ENCODE data around the gene EPS15. TPM values are rescaled to one million over a fixed set of nuclear protein-coding genes. Genes with fewer than 3 reads are reported as not detected.
A peak's percentile ranks its signal among the peaks of the same experiment; 100 is the strongest.
"Not testable (repeated sequence)": the region's sequence is repeated elsewhere in the genome, so short reads cannot be mapped to it uniquely, and the experiment has no call there.

Gene EPS15
- polyA plus RNA-seq, 3 donors from 2014 or later = 28.9 to 49.4 (median 34.9) TPM

GRCh38 chr1:51534447-51534846 lies 15.4 kb upstream of the EPS15 start:
- no peaks in the 10 kb centered on the region for H3K36me3 Mint-ChIP-seq
- peaks cover 0 to 2% (median 0%) of the 10 kb centered on the region in 3 donors for H3K27me3 Mint-ChIP-seq (ENCODE audit: low read depth in 3 of 3)
- no peaks in the 10 kb centered on the region for H3K9me3 Mint-ChIP-seq
- peak overlapping the region in 2 of 6 donors; percentile 38 to 49 for H3K27ac Mint-ChIP-seq
- no peak for DNase-seq
- H3K4me3 Mint-ChIP-seq = no peak overlapping the region
- H3K4me1 Mint-ChIP-seq = no peaks in the 10 kb centered on the region

DNA sequence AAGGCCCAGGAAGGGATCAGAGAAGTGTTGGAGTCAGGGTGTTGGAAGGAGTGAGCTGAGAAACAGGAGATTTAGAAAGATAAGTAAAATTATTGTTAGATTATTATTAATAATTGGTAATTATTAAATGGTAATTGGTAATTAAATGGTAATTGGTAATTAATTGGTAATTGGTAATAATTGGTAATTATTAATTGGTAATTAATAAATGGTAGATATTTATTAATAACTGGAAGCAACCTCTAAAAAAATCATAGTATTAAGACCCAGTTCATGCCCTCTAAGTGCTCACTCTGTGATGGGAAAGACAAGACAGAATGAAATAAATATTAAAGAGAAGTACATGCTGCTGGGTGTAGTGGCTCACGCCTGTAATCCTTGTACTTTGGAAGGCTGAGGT lies 13.8 kb upstream of the EPS15 start:
- Mint-ChIP-seq H3K9me3 (no peaks in the 10 kb centered on the region), H3K27me3 (ENCODE audit: low read depth in 3 of 3) (peaks cover 0 to 2% (median 2%) of the 10 kb centered on the region in 3 donors)

GRCh38 chr1:51530447-51530846 lies 11.4 kb upstream of the EPS15 start:
- H3K4me3 Mint-ChIP-seq; DNase-seq; H3K36me3 Mint-ChIP-seq; H3K9me3 Mint-ChIP-seq; H3K27ac Mint-ChIP-seq; H3K4me1 Mint-ChIP-seq; H3K27me3 Mint-ChIP-seq (ENCODE audit: low read depth in 3 of 3): not testable (repeated sequence)

More for the DNA sequence above, 13.8 kb upstream of the EPS15 start:
- H3K4me1 Mint-ChIP-seq = no peaks in the 10 kb centered on the region
- DNase-seq = no peak
- no peak overlapping the region for H3K4me3 Mint-ChIP-seq
- H3K36me3 Mint-ChIP-seq = no peaks in the 10 kb centered on the region
- no peak overlapping the region for H3K27ac Mint-ChIP-seq

- DNase-seq = no peak
- peaks cover 0 to 2% (median 0%) of the 10 kb centered on the region in 3 donors for H3K27me3 Mint-ChIP-seq (ENCODE audit: low read depth in 3 of 3)
- H3K4me3 Mint-ChIP-seq = no peak overlapping the region
- H3K36me3 Mint-ChIP-seq = no peaks in the 10 kb centered on the region
- no peak overlapping the region for H3K27ac Mint-ChIP-seq
- no peaks in the 10 kb centered on the region for H3K4me1 Mint-ChIP-seq
- H3K9me3 Mint-ChIP-seq = no peaks in the 10 kb centered on the region
Observed at GRCh38 chr1:51527144-51527543, 8.1 kb upstream of the EPS15 start.

DNA sequence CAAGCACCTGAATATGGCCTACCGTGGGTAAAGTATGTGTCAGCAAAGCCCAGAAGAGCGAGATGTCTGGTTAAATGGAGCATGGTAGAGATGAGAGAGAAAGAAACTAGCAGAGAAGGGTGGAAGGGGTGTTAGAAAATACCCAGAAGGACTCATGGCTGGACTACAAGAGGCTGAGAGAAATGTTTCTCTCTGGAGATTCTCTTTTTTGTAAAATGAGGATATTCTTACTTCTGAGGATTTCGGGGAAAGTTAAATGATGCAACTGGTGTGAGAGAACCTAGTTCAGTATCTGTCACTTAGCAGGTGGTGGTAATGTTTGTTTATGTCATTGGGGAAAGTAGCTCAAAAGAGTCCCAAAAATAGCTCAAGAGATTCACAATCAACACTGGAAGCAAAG lies 7.2 kb upstream of the EPS15 start:
- no peak overlapping the region for H3K4me3 Mint-ChIP-seq

GRCh38 chr1:51525295-51525694 lies 6.2 kb upstream of the EPS15 start:
- H3K4me3 Mint-ChIP-seq = no peak overlapping the region
- DNase-seq = no peak
- H3K4me1 Mint-ChIP-seq = peaks cover 10% of the 10 kb centered on the region in 2 donors
- no peaks in the 10 kb centered on the region for H3K36me3 Mint-ChIP-seq
- H3K27me3 Mint-ChIP-seq (ENCODE audit: low read depth in 3 of 3) = peaks cover 0 to 4% (median 2%) of the 10 kb centered on the region in 3 donors
- H3K27ac Mint-ChIP-seq = peak overlapping the region in 2 of 6 donors; percentile 27 to 67
- H3K9me3 Mint-ChIP-seq = no peaks in the 10 kb centered on the region

More for the DNA sequence above, 7.2 kb upstream of the EPS15 start:
- H3K36me3 Mint-ChIP-seq = no peaks in the 10 kb centered on the region
- no peaks in the 10 kb centered on the region for H3K9me3 Mint-ChIP-seq
- H3K4me1 Mint-ChIP-seq = peaks cover under 1% of the 10 kb centered on the region in 2 donors
- H3K27ac Mint-ChIP-seq = no peak overlapping the region
- peaks cover 0 to 2% (median 0%) of the 10 kb centered on the region in 3 donors for H3K27me3 Mint-ChIP-seq (ENCODE audit: low read depth in 3 of 3)
- DNase-seq = no peak

GRCh38 chr1:51524817-51525216 lies 5.8 kb upstream of the EPS15 start:
- no peak for DNase-seq
- Mint-ChIP-seq H3K27ac (no peak overlapping the region), H3K27me3 (ENCODE audit: low read depth in 3 of 3) (peaks cover 3 to 8% (median 4%) of the 10 kb centered on the region in 3 donors), H3K36me3 (no peaks in the 10 kb centered on the region), H3K4me3 (no peak overlapping the region), H3K9me3 (no peaks in the 10 kb centered on the region), H3K4me1 (peaks cover 15% of the 10 kb centered on the region in 2 donors)

DNA sequence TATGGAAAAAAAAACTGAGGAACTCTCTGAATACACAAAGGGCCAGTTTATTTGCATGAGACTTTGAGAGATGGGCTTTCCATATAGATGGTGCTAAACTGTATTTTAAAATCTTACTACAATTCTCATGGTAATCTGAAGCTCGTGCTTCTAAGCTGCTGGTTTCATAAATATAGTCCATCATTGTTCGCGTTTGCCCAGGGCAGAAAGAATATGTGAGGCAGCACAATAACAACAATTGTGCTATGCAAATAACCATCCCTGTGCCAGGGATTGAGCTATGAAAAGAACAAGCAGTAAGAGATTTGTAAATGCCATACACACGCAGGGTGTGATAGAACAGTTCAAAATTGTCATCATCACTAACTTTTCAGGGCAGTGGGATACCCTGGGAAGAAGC lies 4.9 kb upstream of the EPS15 start:
- Mint-ChIP-seq H3K27ac (no peak overlapping the region), H3K36me3 (no peaks in the 10 kb centered on the region), H3K27me3 (ENCODE audit: low read depth in 3 of 3) (peaks cover 7 to 14% (median 8%) of the 10 kb centered on the region in 3 donors), H3K4me3 (no peak overlapping the region), H3K9me3 (no peaks in the 10 kb centered on the region), H3K4me1 (peaks cover 20% of the 10 kb centered on the region in 2 donors)
- DNase-seq = no peak

DNA sequence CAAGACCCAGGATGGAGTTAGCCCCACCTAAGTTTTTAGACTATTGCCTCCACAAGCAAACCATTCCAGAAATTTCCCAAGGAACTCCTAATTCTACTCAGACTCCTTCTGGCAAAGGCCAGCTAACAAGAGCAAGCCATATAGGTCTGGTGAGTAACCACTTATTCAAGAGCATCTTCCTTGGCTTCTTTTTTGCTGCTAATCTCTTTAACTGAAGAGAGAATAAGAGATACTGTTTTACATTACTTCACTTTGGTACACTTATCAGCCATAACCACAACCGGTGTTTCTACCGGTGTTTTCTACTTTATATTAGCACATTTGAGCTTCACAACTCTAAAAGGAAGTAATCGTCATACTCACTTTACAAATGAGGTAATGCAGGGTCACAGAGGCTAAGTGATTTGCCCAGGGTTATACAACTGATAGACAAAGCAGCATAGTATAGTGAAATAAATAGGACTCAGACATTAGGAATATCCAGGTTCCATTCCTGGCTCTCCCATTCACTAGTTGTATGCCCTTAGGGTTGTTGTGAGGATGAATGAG lies 1.7 kb upstream of the EPS15 start:
- no peaks in the 10 kb centered on the region for H3K36me3 Mint-ChIP-seq
- H3K4me3 Mint-ChIP-seq = peak overlapping the region; percentile 1 to 75 (median 65)
- DNase-seq = peak; percentile 48 to 67 (median 54)
- H3K27me3 Mint-ChIP-seq (ENCODE audit: low read depth in 3 of 3) = peaks cover 7 to 21% (median 14%) of the 10 kb centered on the region in 3 donors
- no peaks in the 10 kb centered on the region for H3K9me3 Mint-ChIP-seq
- peaks cover 47 to 48% of the 10 kb centered on the region in 2 donors for H3K4me1 Mint-ChIP-seq
- peak overlapping the region; percentile 73 to 91 (median 86) for H3K27ac Mint-ChIP-seq

DNA sequence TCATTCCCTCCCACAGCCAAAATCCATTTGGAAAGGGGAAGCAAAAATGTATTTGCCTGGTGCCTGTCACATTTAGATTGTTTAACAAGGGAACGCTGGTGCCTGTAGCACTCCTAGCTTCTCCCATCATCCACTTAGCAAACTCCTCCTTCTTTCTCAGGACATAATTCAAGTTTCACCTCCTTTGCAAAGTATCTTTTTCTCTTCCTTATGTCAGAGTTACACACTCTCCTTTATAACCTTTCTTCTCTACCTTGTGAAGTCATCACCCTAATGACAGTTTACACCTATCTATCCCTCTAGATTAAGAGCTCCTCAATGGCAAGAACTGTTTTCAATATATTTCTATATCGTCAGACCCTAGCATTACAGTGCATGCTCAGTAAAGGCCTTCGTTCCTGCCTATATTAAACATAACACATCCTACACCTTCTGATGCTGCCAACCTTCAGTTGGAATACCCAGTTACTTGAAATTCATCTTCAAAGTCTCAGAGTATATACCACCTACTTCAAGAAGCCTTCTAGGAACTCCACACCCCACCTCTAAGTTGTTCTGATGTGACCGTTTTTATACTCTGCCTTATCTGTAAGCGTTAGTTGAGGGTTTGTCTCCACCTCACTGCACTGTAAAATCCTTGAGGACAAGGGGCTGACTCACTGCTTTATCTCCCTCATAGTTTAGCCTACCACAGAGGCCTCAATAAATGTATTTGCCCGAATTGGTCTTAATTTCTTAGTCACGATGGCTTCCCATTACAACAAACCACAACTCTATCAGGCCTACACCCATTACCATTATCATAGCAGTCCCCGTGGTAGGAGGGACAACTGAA lies 1.0 kb upstream of the EPS15 start:
- peaks cover 7 to 23% (median 14%) of the 10 kb centered on the region in 3 donors for H3K27me3 Mint-ChIP-seq (ENCODE audit: low read depth in 3 of 3)
- peak overlapping the region; percentile 73 to 91 (median 86) for H3K27ac Mint-ChIP-seq
- DNase-seq = peak in 1 of 3 donors; percentile 7
- H3K9me3 Mint-ChIP-seq = no peaks in the 10 kb centered on the region
- H3K4me3 Mint-ChIP-seq = peak overlapping the region; percentile 58 to 76 (median 70)
- peaks cover 54 to 55% of the 10 kb centered on the region in 2 donors for H3K4me1 Mint-ChIP-seq
- H3K36me3 Mint-ChIP-seq = no peaks in the 10 kb centered on the region

- peak overlapping the region; percentile 94 to 99 (median 95) for H3K4me3 Mint-ChIP-seq
- peaks cover 7 to 23% (median 14%) of the 10 kb centered on the region in 3 donors for H3K27me3 Mint-ChIP-seq (ENCODE audit: low read depth in 3 of 3)
- peaks cover 68 to 69% of the 10 kb centered on the region in 2 donors for H3K4me1 Mint-ChIP-seq
- peak overlapping the region; percentile 90 to 98 (median 96) for H3K27ac Mint-ChIP-seq
- no peaks in the 10 kb centered on the region for H3K36me3 Mint-ChIP-seq
- H3K9me3 Mint-ChIP-seq = no peaks in the 10 kb centered on the region
- DNase-seq = no peak
Observed at GRCh38 chr1:51518586-51519047, 449 bp downstream of the EPS15 start.

GRCh38 chr1:51518033-51518585 lies 957 bp downstream of the EPS15 start:
- H3K9me3 Mint-ChIP-seq = no peaks in the 10 kb centered on the region
- H3K36me3 Mint-ChIP-seq = no peaks in the 10 kb centered on the region
- peaks cover 7 to 23% (median 14%) of the 10 kb centered on the region in 3 donors for H3K27me3 Mint-ChIP-seq (ENCODE audit: low read depth in 3 of 3)
- peak; percentile 39 to 42 (median 41) for DNase-seq
- H3K4me1 Mint-ChIP-seq = peaks cover 69 to 72% of the 10 kb centered on the region in 2 donors
- H3K4me3 Mint-ChIP-seq = peak overlapping the region; percentile 94 to 99 (median 95)
- peak overlapping the region; percentile 90 to 98 (median 96) for H3K27ac Mint-ChIP-seq

DNA sequence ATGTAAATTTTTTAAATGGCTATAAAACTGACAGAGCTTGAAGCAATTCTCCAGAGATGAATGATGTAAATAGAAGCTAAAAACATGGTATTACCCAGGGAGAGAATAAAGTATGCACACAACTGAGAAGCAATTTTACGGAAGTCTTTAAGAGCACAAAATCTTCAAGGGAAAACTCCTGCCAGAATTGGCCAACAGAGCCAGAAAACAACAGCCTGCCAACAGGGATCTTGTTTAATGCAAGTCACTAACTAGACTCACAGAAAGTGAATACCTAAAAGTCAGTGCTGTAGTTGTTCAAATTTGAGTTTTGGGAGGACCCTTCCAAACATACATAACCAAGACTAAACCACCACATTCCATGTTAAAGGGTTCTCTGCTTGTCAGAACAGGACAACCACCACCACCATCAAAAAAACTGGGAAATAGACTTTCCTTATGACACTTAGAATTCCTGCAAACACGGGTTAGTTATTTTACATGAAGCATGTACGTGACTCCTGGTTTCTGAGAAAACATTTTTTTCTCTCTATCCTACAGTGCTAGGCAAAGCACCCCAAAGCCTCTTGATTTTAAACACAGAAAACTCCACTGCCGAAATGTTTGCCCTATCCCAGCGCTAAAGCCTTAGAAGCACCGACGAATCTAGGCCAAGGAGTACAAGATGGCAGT lies 1.6 kb downstream of the EPS15 start:
- peaks cover 7 to 23% (median 14%) of the 10 kb centered on the region in 3 donors for H3K27me3 Mint-ChIP-seq (ENCODE audit: low read depth in 3 of 3)
- H3K4me3 Mint-ChIP-seq = peak overlapping the region; percentile 94 to 99 (median 95)
- DNase-seq = no peak
- peaks cover 75 to 78% of the 10 kb centered on the region in 2 donors for H3K4me1 Mint-ChIP-seq
- no peaks in the 10 kb centered on the region for H3K36me3 Mint-ChIP-seq
- peak overlapping the region; percentile 90 to 98 (median 96) for H3K27ac Mint-ChIP-seq
- H3K9me3 Mint-ChIP-seq = no peaks in the 10 kb centered on the region

Measured in immature natural killer cell (primary cell).